Stimulated activated CD8-positive, alpha-beta memory T cell treated with anti-CD3 and anti-CD28 coated beads, Interleukin-4, amount 100 ng/mL, for 4 hours (primary cell): ENCODE results near the gene KIF1A.
"Not testable (repeated sequence)": the region's sequence is repeated elsewhere in the genome, so short reads cannot be mapped to it uniquely, and the experiment has no call there.

ENCODE experiments used
- DNase-seq, 2 donors: peaks; one replicate each; pipeline ENCODE4 v3.0.0-alpha.2; 2020; ENCODE audit warnings: low read depth in 2 of 2, low spot score in 1 of 2

KIF1A gene

DNA sequence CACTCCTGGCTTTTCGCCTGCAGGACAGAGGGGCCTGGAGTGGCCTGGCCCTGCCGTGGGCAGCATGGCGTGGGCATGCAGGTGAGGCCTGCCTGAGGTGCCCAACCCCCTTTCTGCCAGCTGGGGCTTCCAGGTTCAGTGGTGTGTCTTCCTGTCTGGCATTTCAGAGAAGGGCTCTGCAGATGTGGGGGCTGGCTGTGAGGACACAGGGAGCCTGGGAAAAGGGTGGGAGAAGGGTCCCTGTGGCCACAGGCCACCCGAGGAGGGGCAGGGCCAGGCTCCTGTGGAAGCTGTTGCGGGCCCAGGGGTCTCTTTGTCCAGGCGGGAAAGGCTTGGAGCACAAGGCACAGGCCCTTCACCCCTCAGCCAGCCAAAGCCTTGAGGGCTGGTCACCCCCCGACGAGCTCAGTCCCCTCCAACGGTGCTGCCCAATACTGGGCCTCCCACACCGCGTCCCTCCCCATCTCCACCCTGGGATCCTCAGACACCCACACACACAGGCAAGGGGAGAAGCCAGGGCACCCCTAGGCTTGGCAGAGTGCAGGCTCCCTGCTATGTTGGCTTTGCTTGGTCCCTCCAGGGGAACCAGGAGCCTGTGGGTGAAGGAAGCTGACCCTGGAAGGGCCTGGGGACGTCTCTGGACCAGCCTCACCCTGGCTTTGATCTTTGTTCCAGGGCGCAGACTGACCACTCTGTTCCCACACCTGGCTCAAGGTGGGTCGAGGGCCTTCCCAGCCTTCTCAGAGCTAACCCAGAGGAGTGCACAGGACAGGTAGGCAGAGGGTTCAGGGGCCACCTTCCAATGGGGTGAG is 132.1 kb downstream of the KIF1A start:
- DNase-seq, result no peak

DNA sequence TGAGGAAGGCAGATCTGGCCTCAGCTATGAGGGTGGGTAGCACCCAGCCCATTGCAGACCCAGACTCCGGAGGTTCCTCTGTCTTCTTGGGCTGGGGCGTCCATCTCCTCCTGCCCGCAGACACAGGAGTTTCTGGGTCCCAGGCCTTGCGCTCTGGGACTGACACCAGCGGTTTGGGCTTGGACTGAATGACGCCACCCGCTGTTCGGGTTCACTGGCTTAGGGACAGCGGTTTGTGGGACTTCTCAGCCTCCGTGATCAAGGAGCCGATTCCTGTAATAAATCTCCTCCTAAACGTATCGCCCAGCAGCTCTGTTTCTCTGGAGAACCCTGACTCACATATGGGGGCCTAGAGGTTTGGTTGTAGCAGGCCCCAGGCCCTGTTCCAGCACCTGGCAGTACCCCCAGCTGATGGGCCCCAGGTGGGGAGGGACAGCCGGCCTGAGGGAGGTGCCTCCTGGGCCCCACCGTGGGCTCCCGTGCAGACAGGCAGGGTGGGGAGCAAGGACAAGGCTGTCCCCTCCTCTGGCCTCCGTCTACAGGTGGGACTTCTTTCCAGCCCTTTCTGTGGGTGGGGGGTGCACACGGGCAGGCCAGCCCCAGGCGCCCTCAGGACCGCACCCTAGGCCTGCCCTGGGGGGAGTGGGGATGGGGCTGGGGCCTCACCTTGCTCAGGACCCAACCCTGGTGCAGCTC is 132.8 kb downstream of the KIF1A start:
- DNase-seq, result no peak

DNA sequence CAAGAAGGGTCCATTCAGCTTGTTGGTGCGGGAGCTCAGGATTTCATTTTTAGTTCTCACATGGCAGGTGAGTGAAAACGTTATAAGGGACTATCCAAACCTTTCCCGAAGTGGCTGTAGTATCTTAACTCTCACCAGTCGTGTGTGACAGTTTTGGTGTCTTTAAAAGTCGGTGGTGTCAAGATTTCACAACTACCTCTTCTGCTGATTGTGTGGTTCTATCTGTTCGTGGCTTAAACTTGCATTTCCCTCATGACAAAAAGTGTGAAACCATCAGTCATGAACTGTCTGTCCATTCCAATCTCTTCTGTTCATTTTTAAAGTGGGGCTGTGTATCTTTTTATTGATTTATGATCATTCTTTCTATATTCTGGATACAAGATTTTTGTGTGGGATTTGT is 133.6 kb downstream of the KIF1A start:
- no peak for DNase-seq

GRCh38 chr2:240685771-240686371 is 134.1 kb downstream of the KIF1A start:
- no peak for DNase-seq

DNA sequence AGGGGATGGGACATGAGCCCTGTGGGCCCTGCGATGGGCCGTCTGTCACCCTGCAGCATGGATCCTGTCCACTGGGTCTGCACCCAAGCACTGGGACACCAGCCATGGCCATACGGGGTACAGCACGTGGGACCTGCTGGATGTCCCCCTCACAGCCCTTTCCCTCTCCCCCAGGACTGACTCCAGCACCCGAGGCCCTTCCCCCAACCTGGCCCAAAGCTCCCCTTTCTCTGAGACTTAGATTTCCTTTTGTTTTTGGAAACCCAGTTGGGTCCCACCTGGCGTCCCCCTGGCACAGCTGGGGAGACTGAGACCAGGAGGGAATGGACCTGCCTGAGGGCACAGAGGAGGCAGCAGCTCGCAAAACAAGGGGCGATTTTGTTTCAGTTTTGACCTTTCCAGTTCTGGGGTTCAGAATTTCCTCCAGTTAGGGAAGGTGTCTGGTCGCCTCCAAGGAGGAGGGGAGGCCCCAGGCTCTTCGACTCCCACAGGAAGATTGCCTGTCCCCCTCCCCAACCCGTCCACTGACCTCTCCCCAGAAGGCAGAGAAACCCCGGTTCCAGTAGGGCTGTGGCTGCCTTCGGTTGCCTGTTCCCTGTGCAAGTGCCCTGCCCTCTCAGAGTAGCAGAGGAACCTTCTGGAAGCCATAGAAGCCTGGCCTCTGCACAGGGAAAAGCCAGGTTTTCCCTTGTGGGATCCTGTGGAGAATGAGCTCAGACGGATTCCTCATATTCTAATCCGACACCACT is 135.9 kb downstream of the KIF1A start:
- not testable (repeated sequence) for DNase-seq

- DNase-seq, result not testable (repeated sequence)
Observed at GRCh38 chr2:240683329-240683979, 136.6 kb downstream of the KIF1A start.

DNA sequence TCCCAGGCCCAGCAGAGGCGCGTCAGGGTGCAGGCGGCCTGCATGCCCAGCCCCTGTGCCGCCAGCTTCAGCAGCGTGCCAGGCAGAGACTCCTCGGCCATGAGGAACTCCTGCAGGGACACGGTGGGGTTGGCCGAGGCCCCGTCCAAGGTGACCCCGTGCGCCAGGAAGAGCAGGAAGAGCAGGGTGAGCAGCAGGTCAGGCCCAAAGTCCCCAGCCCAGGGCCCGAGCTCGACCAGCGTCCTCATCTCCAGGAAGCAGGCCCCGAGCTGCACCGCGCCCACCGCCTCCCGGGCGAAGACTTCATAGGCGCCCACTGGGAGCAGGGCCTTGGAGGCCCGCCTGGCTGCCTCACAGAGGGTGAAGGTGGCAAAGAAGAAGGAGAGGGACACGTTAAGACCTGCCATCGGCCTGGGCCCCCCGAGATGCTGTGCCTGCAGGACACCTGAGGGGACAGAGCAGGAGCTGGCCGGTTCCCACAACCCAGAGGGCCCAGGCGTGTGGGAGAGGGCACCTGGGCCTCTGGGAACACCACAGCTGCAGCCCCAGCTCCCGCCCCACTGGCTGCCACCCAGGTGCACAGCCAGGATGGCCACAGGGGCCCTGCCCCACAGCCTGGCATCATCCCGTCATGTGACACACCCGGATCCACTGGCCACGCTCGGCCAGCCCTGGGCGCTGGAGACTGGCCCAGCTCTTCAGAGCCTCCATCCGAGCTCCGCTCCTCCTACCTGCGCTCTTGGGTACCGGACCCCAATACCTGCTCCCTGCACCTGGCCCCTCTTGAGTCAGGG is 137.4 kb downstream of the KIF1A start, which contains the start of gene AQP12B:
AQP12B (minus strand) TSS at position 455 of the 794 bp plus-strand sequence; CDS start at position 407, 48 bp downstream.
- DNase-seq, result not testable (repeated sequence)

- not testable (repeated sequence) for DNase-seq
Observed at GRCh38 chr2:240680185-240680584, 139.8 kb downstream of the KIF1A start.

GRCh38 chr2:240678909-240679308 is 141.1 kb downstream of the KIF1A start:
- not testable (repeated sequence) for DNase-seq

DNA sequence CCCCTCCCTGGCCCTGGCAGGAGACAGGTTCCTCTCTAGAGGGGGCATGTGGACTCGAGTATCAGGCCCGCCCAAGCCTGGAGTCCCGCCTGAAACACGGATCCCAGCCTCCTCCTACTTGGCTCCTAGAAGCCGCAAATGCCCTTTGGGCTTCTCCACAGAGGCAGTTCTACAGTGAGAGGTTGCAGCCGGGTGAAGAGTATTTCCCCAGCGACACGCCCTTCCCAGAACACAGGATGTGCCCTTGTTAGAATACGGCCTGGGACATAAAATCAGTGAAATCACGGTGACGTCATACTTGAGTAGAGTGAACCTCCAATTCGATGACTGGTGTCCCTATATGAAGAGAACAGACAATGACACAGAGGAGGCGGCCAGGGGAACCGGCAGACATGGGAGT is 142.0 kb downstream of the KIF1A start:
- DNase-seq, result not testable (repeated sequence)

- DNase-seq, result not testable (repeated sequence)
Observed at GRCh38 chr2:240675345-240675744, 144.7 kb downstream of the KIF1A start.

DNA sequence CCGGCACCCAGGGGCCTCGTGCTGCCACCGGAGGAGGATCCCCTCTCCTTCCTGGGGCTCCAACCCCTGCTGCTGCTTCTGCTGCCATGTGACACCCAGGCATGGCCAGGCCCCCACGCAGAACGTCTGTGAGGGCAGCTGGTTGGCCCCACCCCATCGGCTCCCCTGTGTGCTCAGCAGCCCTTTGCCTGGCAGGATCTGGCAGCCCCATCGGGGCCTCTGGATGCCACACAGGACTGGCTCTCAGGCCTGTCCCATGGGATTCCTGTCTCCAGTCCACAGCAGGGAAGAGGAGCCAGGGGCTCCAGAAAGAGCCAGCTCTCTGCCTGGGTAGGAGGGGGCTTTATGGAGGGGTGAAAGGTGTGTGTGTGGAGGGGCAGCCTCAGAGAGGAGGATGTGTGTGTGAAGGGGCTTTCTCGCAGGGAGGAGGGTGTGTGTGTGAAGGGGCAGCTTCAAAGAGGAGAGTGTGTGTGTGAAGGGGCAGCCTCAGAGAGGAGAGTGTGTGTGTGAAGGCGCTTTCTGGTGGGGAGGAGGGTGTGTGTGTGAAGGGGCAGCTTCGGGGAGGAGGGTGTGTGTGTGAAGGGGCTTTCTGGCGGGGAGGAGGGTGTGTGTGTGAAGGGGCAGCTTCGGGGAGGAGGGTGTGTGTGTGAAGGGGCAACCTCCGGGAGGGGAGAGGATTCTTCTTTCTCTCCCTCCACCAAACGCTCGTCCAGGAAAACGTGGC is 145.4 kb downstream of the KIF1A start:
- DNase-seq, result not testable (repeated sequence)

DNA sequence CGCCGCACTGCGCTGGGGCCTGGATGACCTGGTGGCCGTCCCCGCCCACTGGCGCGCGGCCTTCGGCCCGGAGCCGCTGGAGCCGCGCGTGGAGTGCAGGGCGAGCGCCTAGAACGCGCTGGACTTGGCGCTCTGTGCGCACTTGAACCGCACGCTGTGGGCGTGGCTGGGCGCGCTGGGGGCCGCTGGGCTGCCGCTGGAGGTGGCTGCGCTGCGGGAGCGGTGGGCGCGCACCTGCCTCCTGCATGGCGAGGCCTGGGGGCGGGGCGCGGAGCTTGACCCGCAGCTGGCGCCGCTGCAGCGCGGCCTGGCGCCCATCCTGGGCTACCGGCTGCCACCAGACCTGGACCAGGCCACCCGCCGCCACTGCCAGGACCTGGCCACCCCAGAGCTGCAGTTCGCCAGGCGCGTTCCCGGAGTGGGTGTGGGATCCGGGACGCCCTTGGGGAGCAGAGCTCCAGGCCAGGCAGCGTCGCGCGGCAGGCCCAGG is 147.3 kb downstream of the KIF1A start:
- DNase-seq, result no peak

DNA sequence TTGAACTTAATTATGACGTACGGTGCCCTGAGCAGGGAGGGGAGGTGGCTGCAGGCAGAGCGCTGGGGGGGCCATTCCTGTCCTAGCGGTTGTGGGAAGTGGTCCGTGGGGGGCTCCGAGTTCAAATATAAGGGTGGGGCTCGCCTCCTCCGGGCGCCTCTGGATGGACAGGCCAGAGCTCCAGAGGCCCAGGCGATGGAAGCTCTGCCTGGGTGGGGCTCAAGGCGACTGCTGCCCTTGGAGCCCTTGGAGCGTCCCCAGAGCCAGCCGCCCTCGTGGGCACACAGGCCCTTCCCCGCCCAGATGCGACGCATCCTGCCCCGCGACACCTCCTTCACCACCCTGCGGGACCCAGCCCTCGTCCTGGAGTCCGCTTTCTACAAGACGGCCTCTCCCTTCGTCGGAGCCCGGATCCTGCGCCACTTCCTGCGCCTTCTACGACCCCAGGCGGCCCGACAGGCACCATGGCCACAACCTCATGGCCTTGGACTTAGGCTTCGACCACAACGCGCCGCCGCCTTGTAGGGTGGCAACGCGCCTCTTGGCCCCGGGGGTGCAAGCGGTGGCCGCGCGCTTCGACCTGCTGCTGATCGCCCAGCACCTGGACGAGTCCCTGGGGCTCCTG is 147.8 kb downstream of the KIF1A start:
- no peak for DNase-seq

DNA sequence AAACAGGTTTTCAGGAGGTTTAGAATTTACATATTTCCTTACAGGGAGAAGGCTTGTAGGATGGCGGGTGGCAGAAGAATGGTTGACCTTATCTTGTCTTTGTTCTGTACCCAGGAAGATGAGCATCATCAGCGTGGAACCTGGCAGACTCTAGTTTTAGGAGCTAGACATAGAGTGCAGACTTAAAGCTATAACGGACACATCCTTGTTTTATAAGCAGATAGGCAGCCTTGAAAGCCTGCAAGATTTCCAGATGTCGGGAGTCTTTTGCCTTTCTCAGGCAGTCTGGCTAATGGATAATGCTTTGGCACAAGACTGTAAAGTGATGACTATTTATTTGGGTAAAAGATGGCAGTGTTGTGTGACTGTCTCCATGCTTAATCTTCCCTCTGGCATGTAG is 149.1 kb downstream of the KIF1A start:
- no peak for DNase-seq

GRCh38 chr2:240670402-240670801 is 149.6 kb downstream of the KIF1A start:
- DNase-seq, result no peak

DNA sequence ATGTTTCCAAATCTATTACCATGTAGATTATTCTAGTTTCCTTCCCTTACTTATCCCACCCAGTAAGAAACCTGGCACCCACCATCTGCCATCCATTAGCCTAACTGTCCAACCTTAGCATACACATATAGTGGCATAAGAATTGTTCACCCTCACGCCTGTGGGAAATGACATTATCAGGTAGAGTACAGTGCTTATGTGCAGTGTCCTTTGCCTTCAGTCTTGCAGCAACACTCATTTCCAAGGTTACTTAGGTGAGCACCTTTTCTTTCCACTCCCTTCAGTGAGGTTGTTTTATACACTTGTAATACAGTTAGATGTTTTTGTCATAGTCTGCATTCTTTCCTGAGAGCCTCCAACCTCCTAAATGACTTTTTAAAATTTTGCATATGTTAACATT is 155.4 kb downstream of the KIF1A start:
- no peak for DNase-seq
